ENCODE results near the gene PARG.
A peak's percentile ranks its signal among the peaks of the same experiment; 100 is the strongest.
"Not testable (repeated sequence)": the region's sequence is repeated elsewhere in the genome, so short reads cannot be mapped to it uniquely, and the experiment has no call there.

Gene PARG

GRCh38 chr10:49916451-49916850 is 25.4 kb downstream of the PARG start:
- H3K27ac ChIP-seq, result not testable (repeated sequence)
- TF ChIP-seq, protein P1, sequence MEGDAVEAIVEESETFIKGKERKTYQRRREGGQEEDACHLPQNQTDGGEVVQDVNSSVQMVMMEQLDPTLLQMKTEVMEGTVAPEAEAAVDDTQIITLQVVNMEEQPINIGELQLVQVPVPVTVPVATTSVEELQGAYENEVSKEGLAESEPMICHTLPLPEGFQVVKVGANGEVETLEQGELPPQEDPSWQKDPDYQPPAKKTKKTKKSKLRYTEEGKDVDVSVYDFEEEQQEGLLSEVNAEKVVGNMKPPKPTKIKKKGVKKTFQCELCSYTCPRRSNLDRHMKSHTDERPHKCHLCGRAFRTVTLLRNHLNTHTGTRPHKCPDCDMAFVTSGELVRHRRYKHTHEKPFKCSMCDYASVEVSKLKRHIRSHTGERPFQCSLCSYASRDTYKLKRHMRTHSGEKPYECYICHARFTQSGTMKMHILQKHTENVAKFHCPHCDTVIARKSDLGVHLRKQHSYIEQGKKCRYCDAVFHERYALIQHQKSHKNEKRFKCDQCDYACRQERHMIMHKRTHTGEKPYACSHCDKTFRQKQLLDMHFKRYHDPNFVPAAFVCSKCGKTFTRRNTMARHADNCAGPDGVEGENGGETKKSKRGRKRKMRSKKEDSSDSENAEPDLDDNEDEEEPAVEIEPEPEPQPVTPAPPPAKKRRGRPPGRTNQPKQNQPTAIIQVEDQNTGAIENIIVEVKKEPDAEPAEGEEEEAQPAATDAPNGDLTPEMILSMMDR (conservative IDR thresholded peaks at IDR 0.05), result peak; percentile 18

DNA sequence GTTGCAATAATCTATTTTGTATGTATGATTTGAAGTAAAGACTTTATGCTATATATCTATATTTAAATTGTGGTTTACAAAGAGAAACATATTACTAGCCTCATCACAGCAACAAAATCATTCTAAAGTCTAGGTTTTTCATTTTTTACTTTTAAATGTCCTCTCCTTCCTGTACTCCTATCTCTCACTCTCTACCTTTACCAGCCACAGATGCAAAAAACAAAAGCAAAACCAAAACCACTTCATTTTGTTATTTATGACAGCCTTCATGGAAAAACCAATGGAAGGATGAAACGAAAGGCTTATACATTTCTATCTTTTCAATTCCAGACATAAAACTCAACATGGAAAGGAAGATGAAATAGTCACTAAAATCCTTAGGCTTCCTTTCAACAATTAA is 31.5 kb downstream of the PARG start:
- H3K27ac ChIP-seq, result not testable (repeated sequence)

DNA sequence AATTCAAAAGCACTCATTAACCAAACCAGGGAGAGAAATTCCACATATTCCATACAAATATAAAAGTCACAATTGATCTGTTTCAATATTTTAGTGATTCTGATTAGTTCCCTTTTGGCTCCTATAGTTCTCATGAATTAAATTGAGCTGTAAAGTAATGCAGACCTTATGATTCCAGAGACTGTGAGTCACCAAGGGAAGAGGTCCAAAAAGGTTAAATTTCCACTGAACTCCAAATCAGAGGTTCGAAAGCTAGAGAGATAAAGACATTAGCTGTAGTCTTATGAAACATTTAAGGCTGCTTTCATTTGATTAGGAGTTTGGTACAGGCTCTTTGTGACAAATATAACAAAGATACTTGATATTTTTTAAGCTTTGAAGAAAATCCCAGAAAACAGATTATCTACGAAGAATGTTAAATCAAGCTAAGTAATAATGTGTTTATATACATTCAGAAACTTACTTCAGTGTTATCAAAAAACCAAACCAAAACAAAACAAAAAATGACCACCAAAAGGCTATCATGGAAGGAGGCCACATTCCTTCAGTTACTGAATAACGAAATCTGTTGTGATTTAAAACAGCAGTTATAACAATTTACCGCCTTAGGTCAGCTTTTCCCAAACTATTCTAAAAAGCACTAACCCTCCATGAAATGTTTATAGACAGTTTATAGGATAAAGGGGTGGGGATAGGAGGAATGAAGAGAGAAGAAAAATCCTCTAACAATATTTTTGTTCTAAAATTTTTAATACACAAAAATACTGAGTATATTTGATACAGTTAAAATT is 33.3 kb downstream of the PARG start:
- H3K27ac ChIP-seq, result not testable (repeated sequence)

- not testable (repeated sequence) for H3K27ac ChIP-seq
Observed at GRCh38 chr10:49903829-49904228, 38.0 kb downstream of the PARG start.

- not testable (repeated sequence) for H3K27ac ChIP-seq
Observed at GRCh38 chr10:49900406-49900805, 41.4 kb downstream of the PARG start.

GRCh38 chr10:49899999-49900398 is 41.8 kb downstream of the PARG start:
- H3K27ac ChIP-seq, result not testable (repeated sequence)

DNA sequence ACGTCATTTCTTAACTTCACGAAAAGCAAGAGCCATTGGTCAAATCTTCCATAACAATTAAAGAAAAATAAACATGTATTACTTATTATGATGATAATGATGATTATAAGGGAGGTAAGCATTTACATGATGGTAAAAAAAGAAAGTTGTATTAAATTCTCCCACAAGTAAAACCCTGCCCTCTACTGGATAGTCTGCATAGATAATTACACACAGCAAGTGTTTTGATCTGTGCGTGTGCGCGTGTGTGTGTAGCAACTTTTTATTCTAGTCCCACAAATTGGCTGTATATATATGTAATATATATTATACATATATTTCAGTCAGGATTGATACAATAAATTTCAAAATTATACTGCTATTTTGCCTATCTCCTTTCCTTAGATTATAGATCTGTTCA is 51.8 kb downstream of the PARG start:
- H3K27ac ChIP-seq, result not testable (repeated sequence)
- TF ChIP-seq, protein P1 (conservative IDR thresholded peaks at IDR 0.05), result peak; percentile 53

GRCh38 chr10:49884739-49885331 is 57.0 kb downstream of the PARG start:
- H3K27ac ChIP-seq, result not testable (repeated sequence)

DNA sequence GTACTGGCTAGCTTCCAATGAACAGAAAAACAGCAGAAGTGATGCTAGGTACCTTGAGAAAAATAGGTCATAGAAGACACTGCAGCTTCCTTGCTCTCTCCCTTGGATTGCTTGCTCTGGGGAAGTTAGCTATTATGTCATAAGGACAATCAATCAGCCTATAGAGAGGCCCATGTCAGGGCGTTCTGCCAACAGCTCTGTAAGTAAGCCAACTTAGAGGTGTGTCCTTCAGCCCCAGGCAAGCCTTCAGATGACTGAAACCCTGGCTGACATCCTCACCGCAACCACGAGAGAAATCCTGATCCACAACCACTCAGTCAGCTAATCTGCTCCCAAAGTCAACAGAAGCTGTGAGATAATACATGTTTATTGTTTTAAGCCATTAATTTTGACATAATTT is 58.0 kb downstream of the PARG start:
- H3K27ac ChIP-seq, result not testable (repeated sequence)

DNA sequence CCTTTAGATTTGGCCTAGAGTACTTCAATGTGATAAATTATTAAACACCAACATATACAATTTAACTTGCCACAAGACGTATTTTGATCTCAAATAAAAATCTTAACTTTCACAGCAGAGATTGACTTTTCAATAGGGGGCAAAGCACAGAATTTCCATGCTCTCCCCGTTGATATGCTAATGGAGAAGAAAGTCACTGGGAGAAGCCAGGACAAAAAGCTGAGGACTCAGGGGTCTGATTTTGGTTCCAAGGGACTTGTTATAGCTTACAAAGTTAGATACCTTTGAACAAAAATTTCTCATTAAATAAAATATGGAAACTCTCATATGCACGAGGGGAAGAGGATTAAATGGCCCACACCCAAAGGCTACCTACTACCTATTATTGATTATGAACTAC is 59.5 kb downstream of the PARG start:
- H3K27ac ChIP-seq, result not testable (repeated sequence)

DNA sequence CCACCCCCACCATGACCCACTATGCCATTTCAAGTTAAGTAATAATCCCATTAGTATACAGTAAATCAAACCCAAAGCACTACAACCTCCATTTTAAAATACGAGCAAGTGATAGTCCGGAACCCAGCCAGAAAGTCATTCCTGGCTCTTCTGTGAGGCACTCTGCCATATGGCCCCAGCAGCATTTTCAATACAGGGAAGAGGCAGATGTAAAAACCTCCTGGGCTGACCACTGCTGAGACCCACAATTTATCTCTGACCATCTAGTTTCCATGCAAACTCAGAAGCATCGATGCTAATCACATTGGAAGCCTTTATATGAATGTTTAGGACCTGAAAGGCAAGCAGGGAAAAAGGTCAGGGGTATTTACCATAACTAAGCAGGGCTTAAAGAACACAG is 69.1 kb downstream of the PARG start:
- H3K27ac ChIP-seq, result not testable (repeated sequence)

DNA sequence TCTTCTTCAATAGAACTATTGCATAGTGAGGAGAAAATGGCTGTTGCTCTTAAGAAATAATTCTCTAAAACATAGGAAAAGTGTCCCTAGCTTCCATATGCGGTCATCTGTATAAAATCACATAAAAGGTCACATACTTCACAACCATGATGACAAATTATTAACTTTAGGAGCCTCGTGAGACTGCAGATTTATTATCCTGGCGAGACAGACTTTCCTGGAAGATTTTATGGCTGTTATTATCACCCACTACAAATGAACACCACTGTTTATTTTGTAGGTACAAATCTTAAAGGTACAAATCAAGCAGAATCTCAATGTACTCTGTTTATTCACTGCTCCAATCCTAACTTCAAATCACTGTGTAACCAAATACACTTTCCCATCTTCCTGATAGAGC is 70.4 kb downstream of the PARG start:
- not testable (repeated sequence) for H3K27ac ChIP-seq

GRCh38 chr10:49859933-49860332 is 81.9 kb downstream of the PARG start:
- not testable (repeated sequence) for H3K27ac ChIP-seq

DNA sequence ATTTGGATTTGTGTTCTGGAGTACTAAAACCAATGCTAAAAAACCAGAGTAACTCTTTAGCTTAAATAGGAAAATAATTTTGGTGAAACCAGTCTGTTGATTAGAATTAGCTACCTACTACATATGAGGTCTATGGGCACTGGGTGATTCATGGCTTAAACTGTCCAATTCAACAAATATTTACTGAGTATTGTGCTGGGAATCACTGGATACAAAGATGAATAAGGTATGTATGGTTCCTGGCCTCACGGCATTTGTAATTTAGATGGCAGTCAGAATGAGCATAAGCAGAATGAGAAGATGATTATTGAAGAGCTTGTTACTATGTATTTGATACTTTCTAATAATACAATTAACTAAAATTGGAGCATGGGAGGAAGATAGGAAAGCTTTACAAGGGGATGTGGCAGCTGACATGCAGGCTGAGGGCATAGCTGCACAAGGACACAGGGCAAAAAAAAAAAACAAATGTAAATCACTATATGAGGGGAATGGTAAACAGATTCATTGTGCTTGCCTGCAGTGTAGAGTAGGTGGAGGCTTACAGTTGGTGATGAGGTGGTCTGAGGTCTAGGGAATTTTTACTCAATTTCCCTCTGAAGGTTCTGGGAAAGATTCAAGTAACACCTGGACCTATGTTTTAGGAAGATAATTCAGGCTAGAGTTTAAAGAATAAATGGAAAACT is 83.0 kb downstream of the PARG start:
- not testable (repeated sequence) for H3K27ac ChIP-seq

GRCh38 chr10:49849520-49849919 is 92.3 kb downstream of the PARG start:
- H3K27ac ChIP-seq, result not testable (repeated sequence)
